Subcutaneous abdominal adipose tissue (tissue), 5 donors: ENCODE measurements around the gene CIART.
A peak's percentile ranks its signal among the peaks of the same experiment; 100 is the strongest.
"Not testable (repeated sequence)": the region's sequence is repeated elsewhere in the genome, so short reads cannot be mapped to it uniquely, and the experiment has no call there.

Experiments used
- H3K27ac ChIP-seq: one replicate; pipeline ENCODE4 v1.7.0; 2013; ENCODE audit warnings: low read depth, mild to moderate bottlenecking, inconsistent platforms, low read length, moderate library complexity
- H3K27me3 ChIP-seq, 5 donors: one replicate each; pipeline ENCODE4 v1.7.0; 2013; ENCODE audit warnings: low read length in 5 of 5, inconsistent platforms in 1 of 5; ENCODE audit not compliant: control insufficient read depth in 5 of 5, insufficient read depth in 4 of 5
- H3K36me3 ChIP-seq, 5 donors: one replicate each; pipeline ENCODE4 v1.7.0; 2013; ENCODE audit warnings: low read length in 5 of 5; ENCODE audit not compliant: control insufficient read depth in 5 of 5, insufficient read depth in 5 of 5
- H3K4me1 ChIP-seq, 5 donors: one replicate each; pipeline ENCODE4 v1.7.0; 2013; ENCODE audit warnings: low read length in 5 of 5, mild to moderate bottlenecking in 3 of 5, moderate library complexity in 1 of 5; ENCODE audit not compliant: control insufficient read depth in 5 of 5, insufficient read depth in 5 of 5
- H3K4me3 ChIP-seq, 5 donors: one replicate each; pipeline ENCODE4 v1.7.0; 2013; ENCODE audit warnings: low read length in 5 of 5, low read depth in 1 of 5
- H3K9ac ChIP-seq, 5 donors: one replicate each; pipeline ENCODE4 v1.7.0; 2013; ENCODE audit warnings: low read length in 5 of 5, mild to moderate bottlenecking in 4 of 5, moderate library complexity in 3 of 5
- H3K9me3 ChIP-seq, 5 donors: one replicate each; pipeline ENCODE4 v1.7.0; 2013; ENCODE audit warnings: low read length in 5 of 5; ENCODE audit not compliant: control insufficient read depth in 5 of 5
- donor health status: healthy.
- donor health status: healthy.
- donor health status: healthy.
- donor health status: healthy.
- donor health status: healthy.

CIART gene

DNA sequence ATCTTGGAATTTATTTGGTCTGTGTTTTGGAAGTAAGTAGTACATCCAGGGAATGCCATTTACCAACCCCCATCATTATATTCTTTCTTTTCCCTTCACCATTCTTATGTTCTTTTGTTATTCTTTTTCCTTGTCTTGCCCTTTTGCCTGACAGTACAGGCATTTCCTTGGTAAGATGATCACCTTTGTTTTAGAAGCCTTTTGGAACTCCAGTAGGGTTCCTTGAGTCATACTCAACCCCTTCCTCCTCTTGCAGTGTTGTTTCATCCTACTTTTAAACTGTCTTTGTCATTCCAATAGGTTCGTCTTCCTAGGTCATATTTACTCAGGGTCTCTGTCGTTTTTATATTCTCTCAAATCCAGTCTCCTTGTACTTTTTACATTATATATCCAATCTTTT is 20.5 kb downstream of the CIART start:
- Histone ChIP-seq H3K4me1 (no peaks in the 10 kb centered on the region), H3K36me3 (peaks cover 21 to 52% (median 31%) of the 10 kb centered on the region in 5 donors), H3K27ac (no peak overlapping the region), H3K9ac (no peak overlapping the region), H3K9me3 (no peaks in the 10 kb centered on the region), H3K4me3 (no peak overlapping the region), H3K27me3 (no peaks in the 10 kb centered on the region)

DNA sequence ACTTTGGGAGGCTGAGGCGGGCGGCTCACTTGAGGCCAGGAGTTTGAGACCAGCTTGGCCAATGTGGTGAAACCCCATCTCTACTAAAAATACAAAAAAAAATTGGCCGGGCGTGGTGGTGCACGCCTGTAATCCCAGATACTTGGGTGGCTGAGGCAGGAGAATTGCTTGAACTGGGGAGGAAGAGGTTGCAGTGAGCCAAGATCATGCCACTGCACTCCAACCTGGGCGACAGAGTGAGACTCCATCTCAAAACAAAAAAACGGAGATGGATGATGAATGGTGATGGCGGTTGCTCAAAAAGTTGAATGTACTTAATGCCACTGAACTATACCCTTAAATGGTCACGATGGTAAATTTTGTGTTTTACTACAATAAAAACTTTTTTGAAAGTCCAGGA is 26.2 kb downstream of the CIART start:
- H3K9ac ChIP-seq, H3K27me3 ChIP-seq, H3K27ac ChIP-seq, H3K4me3 ChIP-seq, H3K4me1 ChIP-seq, H3K9me3 ChIP-seq: not testable (repeated sequence)
- peaks cover 2 to 28% (median 13%) of the 10 kb centered on the region in 5 donors for H3K36me3 ChIP-seq

DNA sequence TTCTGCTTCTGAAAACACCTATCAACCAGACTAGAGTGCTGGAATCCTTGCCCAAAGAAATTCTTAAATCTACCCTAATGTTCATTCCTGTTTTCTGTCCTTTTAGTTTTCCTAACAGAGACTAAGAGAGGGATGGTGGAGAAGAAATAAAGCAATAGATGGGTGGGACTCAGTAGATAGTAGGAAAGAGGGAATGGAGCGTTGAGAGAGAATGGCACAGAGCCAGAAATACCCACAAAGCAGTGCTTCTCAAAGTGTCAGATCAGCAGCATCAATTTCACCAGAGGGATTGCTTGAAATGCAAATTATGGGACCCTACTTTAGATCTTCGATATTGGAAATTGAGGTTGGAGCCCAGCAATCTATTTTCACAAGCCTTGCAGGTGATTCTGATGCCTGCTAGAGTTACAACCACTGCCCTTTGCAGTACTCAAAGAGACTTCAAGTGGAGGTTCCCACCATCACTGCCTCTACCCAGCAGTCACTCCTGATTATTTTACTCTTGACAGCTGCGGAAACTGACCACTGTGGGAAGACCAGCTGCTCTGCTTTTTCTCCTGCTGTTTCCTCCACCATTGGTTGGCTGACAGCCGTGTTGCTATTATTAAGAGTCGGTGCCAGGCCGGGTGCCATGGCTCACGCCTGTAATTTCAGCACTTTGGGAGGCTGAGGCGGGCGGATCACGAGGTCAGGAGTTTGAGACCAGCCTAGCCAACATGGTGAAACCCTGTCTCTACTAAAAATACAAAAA is 27.6 kb downstream of the CIART start:
- H3K4me1 ChIP-seq: no peaks in the 10 kb centered on the region
- no peaks in the 10 kb centered on the region for H3K9me3 ChIP-seq
- no peak overlapping the region for H3K9ac ChIP-seq
- peaks cover 0 to 28% (median 13%) of the 10 kb centered on the region in 5 donors for H3K36me3 ChIP-seq
- H3K27ac ChIP-seq: no peak overlapping the region
- no peaks in the 10 kb centered on the region for H3K27me3 ChIP-seq
- H3K4me3 ChIP-seq: no peak overlapping the region

DNA sequence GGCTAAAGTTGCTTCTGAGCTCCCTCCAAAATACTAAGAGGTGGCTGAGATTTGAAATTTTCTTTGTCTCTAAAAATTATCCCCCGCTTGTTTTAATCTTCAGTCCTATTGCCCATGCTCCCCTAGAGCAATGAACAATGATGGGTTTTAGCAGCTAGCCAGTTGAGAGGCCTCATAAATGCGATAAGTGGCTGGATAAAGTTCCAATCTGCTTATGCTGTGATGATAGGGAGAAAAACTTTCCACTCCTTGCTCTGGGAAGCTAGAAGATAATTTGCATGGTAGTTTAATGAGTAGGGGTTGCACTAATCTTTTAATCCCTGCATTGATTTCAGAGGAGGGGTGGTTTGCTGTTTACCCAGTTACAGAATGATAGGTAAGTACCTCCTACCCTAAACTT is 29.4 kb downstream of the CIART start:
- Histone ChIP-seq H3K27me3 (no peaks in the 10 kb centered on the region), H3K9me3 (no peaks in the 10 kb centered on the region), H3K36me3 (peaks cover 0 to 22% (median 10%) of the 10 kb centered on the region in 5 donors), H3K4me1 (no peaks in the 10 kb centered on the region), H3K9ac (no peak overlapping the region), H3K27ac (no peak overlapping the region), H3K4me3 (no peak overlapping the region)

DNA sequence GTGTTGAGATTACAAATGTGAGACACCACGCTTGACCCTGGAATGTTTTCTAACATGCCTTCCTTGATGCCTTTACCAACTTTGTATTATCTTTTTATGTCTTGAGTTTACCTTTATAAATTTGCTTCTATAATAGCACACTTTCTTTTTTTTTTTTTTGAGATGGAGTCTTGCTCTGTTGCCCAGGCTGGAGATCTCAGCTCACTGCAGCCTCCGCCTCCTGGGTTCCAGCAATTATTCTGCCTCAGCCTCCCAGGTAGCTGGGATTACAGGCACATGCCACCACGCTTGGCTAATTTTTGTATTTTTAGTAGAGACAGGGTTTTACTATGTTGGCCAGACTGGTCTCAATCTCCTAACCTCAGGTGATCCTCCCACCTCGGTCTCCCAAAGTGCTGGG is 32.3 kb downstream of the CIART start:
- H3K27ac ChIP-seq, H3K9me3 ChIP-seq, H3K27me3 ChIP-seq, H3K9ac ChIP-seq, H3K4me1 ChIP-seq, H3K36me3 ChIP-seq, H3K4me3 ChIP-seq: not testable (repeated sequence)

- Histone ChIP-seq H3K9me3 (no peaks in the 10 kb centered on the region), H3K4me3 (peak overlapping the region; percentile 22 to 88 (median 83)), H3K36me3 (peaks cover 7 to 12% (median 8%) of the 10 kb centered on the region in 5 donors), H3K4me1 (peaks cover 4 to 16% (median 12%) of the 10 kb centered on the region in 5 donors), H3K27ac (peak overlapping the region; percentile 76), H3K27me3 (no peaks in the 10 kb centered on the region), H3K9ac (peak overlapping the region in 1 of 5 donors; percentile 95)
Observed at GRCh38 chr1:150320667-150320978, 38.3 kb downstream of the CIART start.

DNA sequence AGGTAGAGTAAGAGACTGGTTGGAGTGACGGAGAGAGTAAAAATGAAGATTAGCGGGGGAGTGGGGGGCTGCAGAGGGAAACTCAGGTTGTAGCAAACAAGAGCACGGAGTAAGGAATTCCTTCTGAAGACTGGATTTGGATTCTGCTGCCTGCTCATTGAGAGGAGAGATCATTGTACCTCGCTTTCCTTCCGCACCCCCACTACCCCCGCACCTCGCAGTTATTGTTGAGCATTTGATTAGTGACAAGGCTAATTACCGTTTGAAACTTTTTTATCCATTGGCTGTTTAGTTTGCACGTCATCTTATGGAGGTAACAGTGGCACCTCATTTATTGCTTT is 39.4 kb downstream of the CIART start:
- H3K9me3 ChIP-seq: no peaks in the 10 kb centered on the region
- H3K4me1 ChIP-seq: peaks cover 4 to 16% (median 12%) of the 10 kb centered on the region in 5 donors
- no peaks in the 10 kb centered on the region for H3K27me3 ChIP-seq
- H3K36me3 ChIP-seq: peaks cover 19 to 24% (median 20%) of the 10 kb centered on the region in 5 donors
- peak overlapping the region; percentile 76 for H3K27ac ChIP-seq
- peak overlapping the region; percentile 63 to 95 (median 74) for H3K9ac ChIP-seq
- H3K4me3 ChIP-seq: peak overlapping the region; percentile 83 to 92 (median 88)

- H3K9me3 ChIP-seq: no peaks in the 10 kb centered on the region
- H3K4me3 ChIP-seq: peak overlapping the region; percentile 83 to 92 (median 88)
- H3K27ac ChIP-seq: peak overlapping the region; percentile 76
- no peaks in the 10 kb centered on the region for H3K27me3 ChIP-seq
- peak overlapping the region in 4 of 5 donors; percentile 70 to 95 (median 82) for H3K9ac ChIP-seq
- peaks cover 4 to 16% (median 12%) of the 10 kb centered on the region in 5 donors for H3K4me1 ChIP-seq
- H3K36me3 ChIP-seq: peaks cover 19 to 27% (median 24%) of the 10 kb centered on the region in 5 donors
Observed at GRCh38 chr1:150322310-150322709, 40.0 kb downstream of the CIART start.

GRCh38 chr1:150332651-150333290 is 50.4 kb downstream of the CIART start:
- Histone ChIP-seq H3K9ac (no peak overlapping the region), H3K4me3 (no peak overlapping the region), H3K36me3 (peaks cover 20 to 93% (median 77%) of the 10 kb centered on the region in 5 donors), H3K27me3 (no peaks in the 10 kb centered on the region), H3K4me1 (no peaks in the 10 kb centered on the region), H3K27ac (no peak overlapping the region), H3K9me3 (no peaks in the 10 kb centered on the region)
